GM19240 (cell line): ENCODE measurements around the gene NEDD9.

Source experiments
- DNase-seq: peaks from one replicate; pipeline ENCODE4 v3.0.0; 2011; ENCODE audit warnings: low spot score; ENCODE audit not compliant: insufficient read length

The NEDD9 gene

GRCh38 chr6:11218538-11219399 is 13.7 kb downstream of the NEDD9 start:
- DNase-seq: no peak

GRCh38 chr6:11218102-11218442 is 14.4 kb downstream of the NEDD9 start:
- DNase-seq: no peak

- no peak for DNase-seq
Observed at GRCh38 chr6:11217360-11218101, 14.9 kb downstream of the NEDD9 start.

DNA sequence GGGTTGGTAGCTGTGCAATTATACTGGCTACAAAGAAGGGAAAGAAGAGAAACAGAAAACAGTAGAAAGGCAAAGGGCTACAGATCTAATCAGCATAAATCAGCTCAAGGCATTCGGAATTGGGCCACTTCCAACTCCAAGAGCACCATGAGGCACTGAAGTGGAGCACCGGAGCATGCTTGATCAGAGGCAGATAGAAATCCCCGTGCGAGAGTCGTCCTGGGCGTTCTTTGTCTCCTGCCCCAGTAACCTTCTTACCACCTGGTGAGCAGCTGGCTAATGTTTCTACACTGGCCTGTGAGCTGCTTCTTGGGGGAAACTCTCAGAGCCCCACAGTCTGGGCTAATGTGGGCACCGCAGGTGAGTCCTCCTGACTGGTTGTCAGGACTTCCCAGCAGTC is 16.7 kb downstream of the NEDD9 start:
- no peak for DNase-seq

GRCh38 chr6:11214901-11215300 is 17.6 kb downstream of the NEDD9 start:
- DNase-seq: no peak

DNA sequence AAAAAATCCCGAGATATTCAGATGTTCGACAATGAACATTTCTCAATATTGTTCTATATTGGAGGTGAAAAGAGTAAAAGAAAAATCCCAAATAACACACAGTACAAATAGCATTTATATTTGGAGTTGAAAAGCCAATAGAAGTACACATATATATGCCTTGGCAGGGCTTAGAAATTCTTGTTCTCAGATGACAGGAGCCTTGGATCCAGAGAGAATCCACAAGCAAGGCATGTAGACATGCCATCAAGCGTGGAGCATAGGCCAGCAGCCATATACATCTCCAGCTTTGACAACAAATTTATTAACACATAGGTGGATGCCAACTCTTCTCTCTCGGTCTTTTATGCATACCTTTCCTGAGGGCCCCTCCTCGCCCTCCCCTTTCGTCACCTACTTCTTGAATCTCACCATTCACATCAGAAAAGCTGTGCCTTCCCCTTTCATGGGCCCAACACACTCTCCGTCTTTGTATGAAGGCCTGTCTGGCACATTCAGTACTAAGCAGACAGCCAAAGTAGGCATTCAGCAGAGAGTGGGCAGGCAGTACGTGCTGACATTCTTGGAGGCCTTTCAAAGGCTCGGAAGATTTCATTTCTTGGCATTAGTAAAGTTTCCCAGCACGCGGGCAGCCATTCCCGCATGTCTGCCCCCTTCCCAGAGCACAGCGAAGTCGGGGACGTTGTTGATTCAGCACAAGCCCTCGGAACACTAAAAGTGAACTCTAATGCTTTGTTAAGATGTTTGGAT is 18.2 kb downstream of the NEDD9 start:
- DNase-seq: no peak

GRCh38 chr6:11213422-11214021 is 18.9 kb downstream of the NEDD9 start:
- no peak for DNase-seq

GRCh38 chr6:11212664-11213063 is 19.8 kb downstream of the NEDD9 start:
- no peak for DNase-seq

DNA sequence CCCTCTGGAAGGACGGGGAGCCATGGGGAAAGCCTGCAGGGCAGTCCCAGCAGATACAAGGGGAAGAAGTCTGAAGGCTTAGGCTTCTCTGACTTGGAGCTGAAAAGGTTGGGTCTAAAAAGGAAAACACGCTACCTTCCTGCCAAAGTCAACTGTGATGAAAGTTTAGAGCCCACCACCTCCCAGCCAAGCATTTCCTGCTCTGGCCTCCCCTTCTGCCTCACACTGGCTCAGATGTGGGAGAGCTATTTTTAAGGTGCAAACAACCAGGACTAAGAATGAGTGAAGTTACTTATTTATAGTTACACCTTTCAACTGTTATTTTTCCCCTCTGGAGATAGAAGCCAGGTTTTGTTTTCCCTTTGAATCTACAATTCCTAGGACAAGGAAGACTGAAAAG is 21.2 kb downstream of the NEDD9 start:
- no peak for DNase-seq

GRCh38 chr6:11210386-11211138 is 21.9 kb downstream of the NEDD9 start:
- DNase-seq: no peak

DNA sequence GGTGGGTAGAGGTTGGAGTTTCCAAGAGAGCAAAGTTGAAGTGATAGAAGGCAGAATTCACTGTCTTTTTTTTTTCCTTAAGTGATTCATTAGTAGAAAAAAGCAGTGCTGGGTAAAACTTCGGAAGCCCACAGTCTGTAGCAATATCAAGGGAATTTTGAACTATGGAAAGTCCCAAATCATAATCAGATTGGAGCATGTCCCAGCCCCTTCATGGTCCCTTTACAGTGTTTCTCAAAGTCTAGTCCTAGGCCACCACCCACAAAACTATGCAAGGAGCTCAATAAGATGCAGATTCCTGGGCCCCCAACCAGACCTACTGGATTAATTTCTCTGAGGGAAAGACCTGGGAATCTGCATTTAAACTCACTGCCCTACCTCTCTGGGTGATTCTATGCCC is 22.6 kb downstream of the NEDD9 start:
- no peak for DNase-seq

GRCh38 chr6:11209369-11209768 is 23.1 kb downstream of the NEDD9 start:
- no peak for DNase-seq

DNA sequence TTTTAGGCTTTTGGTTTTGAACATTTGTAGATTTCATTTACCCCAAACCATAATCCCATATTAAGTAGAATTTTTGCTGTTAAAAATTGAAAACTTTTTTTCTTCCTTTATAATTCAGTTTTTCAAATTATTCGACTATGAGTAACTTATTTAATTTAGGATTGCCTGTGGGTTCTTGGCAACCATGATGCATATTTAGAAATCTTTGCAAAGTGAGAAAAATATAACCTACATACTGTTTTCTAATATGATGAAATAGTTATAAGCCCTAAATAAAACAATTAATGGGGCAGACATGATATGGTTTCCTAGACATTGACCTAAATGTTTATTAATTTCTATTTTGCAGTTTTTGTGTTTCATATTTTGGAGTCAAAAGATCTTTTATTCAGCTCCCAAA is 23.6 kb downstream of the NEDD9 start:
- DNase-seq: no peak

DNA sequence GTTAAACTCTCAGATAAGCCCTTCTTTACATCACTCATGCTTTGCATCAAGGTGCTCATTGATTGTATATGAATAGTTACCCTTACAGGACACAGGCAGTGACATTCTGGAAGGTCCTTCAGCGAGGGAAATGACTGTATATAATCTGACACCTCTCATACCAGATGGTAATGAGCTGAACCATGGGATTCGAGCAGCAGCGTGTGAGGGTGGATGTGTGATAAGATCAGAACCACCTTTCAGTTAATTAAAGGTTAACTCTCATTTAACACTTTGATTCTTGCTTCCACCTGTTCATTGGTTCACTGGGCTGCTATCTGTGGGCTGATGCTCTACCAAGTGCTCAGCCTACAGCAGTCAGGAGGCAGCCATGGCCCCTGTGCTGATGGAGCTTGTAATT is 24.2 kb downstream of the NEDD9 start:
- no peak for DNase-seq

- no peak for DNase-seq
Observed at GRCh38 chr6:11207199-11207968, 25.1 kb downstream of the NEDD9 start.

GRCh38 chr6:11206576-11206975 is 25.9 kb downstream of the NEDD9 start:
- no peak for DNase-seq

DNA sequence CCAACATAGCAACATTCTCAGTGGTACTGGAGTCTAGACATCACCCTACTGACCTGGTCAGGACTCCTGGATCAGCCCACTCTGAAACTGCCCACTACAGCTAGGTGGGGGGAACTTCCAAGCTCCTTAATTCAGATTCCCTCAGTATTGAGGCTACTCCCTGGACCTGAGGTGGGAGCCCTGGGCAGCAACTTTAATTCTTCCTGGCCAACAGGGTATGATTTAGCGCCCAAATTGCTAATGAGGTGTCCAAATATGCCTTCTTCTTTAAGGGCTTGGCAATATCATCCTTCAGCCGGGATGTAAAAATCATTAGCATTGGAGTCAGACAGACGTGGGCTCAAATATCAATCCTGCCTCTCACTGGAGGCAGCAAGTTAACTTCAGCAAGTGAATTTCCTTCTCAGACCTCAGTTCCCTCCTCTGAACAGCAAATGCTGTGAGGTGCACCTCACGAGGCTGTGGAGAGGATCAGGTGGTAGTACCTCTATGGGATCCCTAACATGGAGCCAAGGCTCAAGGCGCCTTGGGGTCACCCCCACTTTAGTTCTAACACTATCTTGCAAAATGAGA is 27.6 kb downstream of the NEDD9 start:
- DNase-seq: no peak

GRCh38 chr6:11204005-11204399 is 28.5 kb downstream of the NEDD9 start:
- no peak for DNase-seq

GRCh38 chr6:11203306-11204004 is 29.0 kb downstream of the NEDD9 start:
- no peak for DNase-seq
